ENCODE measurements around the gene CLECL1. TPM values are rescaled to one million over a fixed set of nuclear protein-coding genes. Genes with fewer than 3 reads are reported as not detected.

Gene CLECL1
- total and polyA plus RNA-seq, 2 of the 4 experiments (the other 2 are of a cell fraction) = not detected

GRCh38 chr12:9756170-9756569 lies 23.3 kb upstream of the CLECL1 start:
- H3K18ac ChIP-seq (ENCODE audit: low read depth, low read length) = no peak overlapping the region
- H2BK20ac ChIP-seq (ENCODE audit: low read depth, low read length) = no peak overlapping the region
- no peak overlapping the region for H4K91ac ChIP-seq (ENCODE audit: insufficient read depth, low read depth, low read length)
- no peak overlapping the region for H2AK9ac ChIP-seq (replicated peaks; ENCODE audit: low read depth, low read length, poor library complexity)
- no peaks in the 10 kb centered on the region for H3K4me1 ChIP-seq (ENCODE audit: control insufficient read depth, insufficient read depth, low read length)
- H3K4me2 ChIP-seq (ENCODE audit: low read depth, low read length) = no peak overlapping the region
- H4K8ac ChIP-seq (ENCODE audit: low read depth in 2 of 2, low read length in 2 of 2) = no peak overlapping the region
- H2BK120ac ChIP-seq (ENCODE audit: low read depth, low read length) = no peak overlapping the region
- H3K14ac ChIP-seq (replicated peaks; ENCODE audit: low read depth, low read length) = no peak overlapping the region
- no peak overlapping the region for H2AK5ac ChIP-seq (ENCODE audit: low read depth, low read length)
- H3K9me3 ChIP-seq (ENCODE audit: control insufficient read depth, insufficient read depth, low read length) = no peaks in the 10 kb centered on the region
- H4K20me1 ChIP-seq (ENCODE audit: insufficient read depth, low read length) = no peaks in the 10 kb centered on the region
- CTCF ChIA-PET = no interaction called here
- no TSS peak for BruUV-seq (replicated peaks)
- POLR2A ChIA-PET (ENCODE audit: unreplicated experiment) = no interaction called here
- no peak for TF ChIP-seq MXI1 (IDR thresholded peaks at IDR 0.05; ENCODE audit: borderline replicate concordance, low read depth, low read length)
- TF ChIP-seq USF2 (IDR thresholded peaks at IDR 0.05; ENCODE audit: low read depth, low read length) = no peak
- no peak for TF ChIP-seq FOS (IDR thresholded peaks at IDR 0.05; ENCODE audit: low read depth, low read length)
- TF ChIP-seq MAFK (IDR thresholded peaks at IDR 0.05; ENCODE audit: low read depth, low read length) = no peak
- no peak for TF ChIP-seq ELK1 (IDR thresholded peaks at IDR 0.05; ENCODE audit: borderline replicate concordance, low read depth, low read length)
- TF ChIP-seq BHLHE40 (IDR thresholded peaks at IDR 0.05; ENCODE audit: low read depth, low read length) = no peak
- no peak for TF ChIP-seq NFE2L2 (IDR thresholded peaks at IDR 0.05; ENCODE audit: low read depth, low read length)
- TF ChIP-seq POLR2A (IDR thresholded peaks at IDR 0.05; ENCODE audit: low read depth, low read length) = no peak
- TF ChIP-seq RAD21 (IDR thresholded peaks at IDR 0.05; ENCODE audit: low read length) = no peak
- no peak for TF ChIP-seq CTCF (conservative IDR thresholded peaks at IDR 0.05; ENCODE audit: low read depth, low read length)
- no peak for TF ChIP-seq CEBPB (IDR thresholded peaks at IDR 0.05; ENCODE audit: low read depth, low read length)
- TF ChIP-seq CHD1 (IDR thresholded peaks at IDR 0.05; ENCODE audit: low read depth, low read length) = no peak
- no peak for TF ChIP-seq SMC3 (IDR thresholded peaks at IDR 0.05; ENCODE audit: low read depth, low read length)
- TF ChIP-seq RCOR1 (IDR thresholded peaks at IDR 0.05; ENCODE audit: insufficient replicate concordance, low read length) = no peak
- TF ChIP-seq MAZ (IDR thresholded peaks at IDR 0.05; ENCODE audit: borderline replicate concordance, low read depth, low read length) = no peak
- no peak overlapping the region for H2BK15ac ChIP-seq (ENCODE audit: low read depth, low read length)
- no peak overlapping the region for H4K5ac ChIP-seq (ENCODE audit: low read depth, low read length)
- H2AFZ ChIP-seq (replicated peaks; ENCODE audit: low read length, poor library complexity) = no peak overlapping the region
- no peak overlapping the region for H3K27ac ChIP-seq (ENCODE audit: insufficient read depth, low read length)
- no peak overlapping the region for H3K56ac ChIP-seq (ENCODE audit: extremely low read depth, insufficient read depth, low read length)
- in situ Hi-C loops (cut with MboI; ENCODE audit: low sequenced_read_pairs) (no loop called here), dilution Hi-C loops (cut with HindIII; ENCODE audit: low sequenced_read_pairs, unreplicated experiment) (no loop called here), intact Hi-C loops (cut with micrococcal nuclease) (no loop called here)
- no peak for ATAC-seq (ENCODE audit: low read depth)
- no peaks in the 10 kb centered on the region for H3K27me3 ChIP-seq (ENCODE audit: control insufficient read depth, insufficient read depth, low read length)
- WGBS, 2 experiments (ENCODE audit: extremely low coverage in 2 of 2, insufficient read length in 1 of 2) = no CpG with 5 or more reads among the region's 2 CpGs
- no peak overlapping the region for H3K4ac ChIP-seq (ENCODE audit: low read depth, low read length)
- H3K9ac ChIP-seq (ENCODE audit: low read depth, low read length) = no peak overlapping the region
- no peak overlapping the region for H2BK5ac ChIP-seq (ENCODE audit: low read depth, low read length, poor library complexity, severe bottlenecking)
- H3K36me3 ChIP-seq (ENCODE audit: control insufficient read depth, insufficient read depth, low read length) = no peaks in the 10 kb centered on the region
- DNase-seq = no peak
- H3K79me1 ChIP-seq (ENCODE audit: low read depth in 1 of 2, low read length in 2 of 2) = no peaks in the 10 kb centered on the region
- H3K4me3 ChIP-seq (ENCODE audit: insufficient read depth, low read depth, low read length) = no peak overlapping the region
- H3K23ac ChIP-seq (ENCODE audit: low read depth, low read length) = no peak overlapping the region
- no peaks in the 10 kb centered on the region for H3K9me1 ChIP-seq (ENCODE audit: insufficient read depth, low read length)
